HepG2 (cell line): ENCODE results near the gene DCTN4.

Experiments used
- CEBPB ChIP-seq: IDR thresholded peaks from 2 replicates; pipeline ENCODE4 v1.6.1; 2011; ENCODE audit warnings: low read depth, low read length, improper control_type of control experiment, borderline replicate concordance
- ETV5 ChIP-seq: IDR thresholded peaks from 2 replicates; pipeline ENCODE4 v1.6.1; 2018; ENCODE audit warnings: missing biosample characterization, missing genetic modification reagents, inconsistent platforms, borderline replicate concordance
- HDAC2 ChIP-seq: sonication (generic); formaldehyde crosslinking; IDR thresholded peaks from 2 replicates; pipeline ENCODE4 v1.4.0; 2020; ENCODE audit warnings: missing genetic modification reagents
- HDAC6 ChIP-seq: fragments of 200-600 bp; sonication (generic); IDR thresholded peaks from 2 replicates; pipeline ENCODE4 v1.7.0; 2017; ENCODE audit warnings: mild to moderate bottlenecking, antibody characterized with exemption, low read length, low read depth
- HMG20B ChIP-seq: conservative IDR thresholded peaks from 2 replicates; pipeline ENCODE4 v1.6.1; 2016; ENCODE audit warnings: missing genetic modification reagents, missing compliant biosample characterization
- MXI1 ChIP-seq: IDR thresholded peaks from 3 replicates; pipeline ENCODE4 v1.6.1; 2012; ENCODE audit warnings: low read depth, low read length, inconsistent platforms, borderline replicate concordance
- POLR2A ChIP-seq, 2 experiments: IDR thresholded peaks; 2 replicates each; pipeline ENCODE4 v1.6.1; 2011; ENCODE audit warnings: low read depth in 2 of 2, low read length in 2 of 2, mild to moderate bottlenecking in 1 of 2, moderate library complexity in 1 of 2; ENCODE audit not compliant: insufficient read depth in 1 of 2
- RXRA ChIP-seq: sonication (generic); formaldehyde crosslinking; IDR thresholded peaks from 2 replicates; pipeline ENCODE4 v1.5.1; 2020; ENCODE audit warnings: missing genetic modification reagents
- ZMYM4 ChIP-seq: sonication (generic); formaldehyde crosslinking; IDR thresholded peaks from 2 replicates; pipeline ENCODE4 v1.8.1; 2023; ENCODE audit warnings: mild to moderate bottlenecking, missing genetic modification reagents
- TF ChIP-seq, protein P1 (sequence below): sonication (generic); formaldehyde crosslinking; IDR thresholded peaks from 2 replicates; pipeline ENCODE4 v1.5.0; 2020; ENCODE audit warnings: mild to moderate bottlenecking, missing genetic modification reagents, moderate library complexity
- TF ChIP-seq, protein P2 (sequence below): IDR thresholded peaks from 2 replicates; pipeline ENCODE4 v1.6.1; 2016

DNA sequence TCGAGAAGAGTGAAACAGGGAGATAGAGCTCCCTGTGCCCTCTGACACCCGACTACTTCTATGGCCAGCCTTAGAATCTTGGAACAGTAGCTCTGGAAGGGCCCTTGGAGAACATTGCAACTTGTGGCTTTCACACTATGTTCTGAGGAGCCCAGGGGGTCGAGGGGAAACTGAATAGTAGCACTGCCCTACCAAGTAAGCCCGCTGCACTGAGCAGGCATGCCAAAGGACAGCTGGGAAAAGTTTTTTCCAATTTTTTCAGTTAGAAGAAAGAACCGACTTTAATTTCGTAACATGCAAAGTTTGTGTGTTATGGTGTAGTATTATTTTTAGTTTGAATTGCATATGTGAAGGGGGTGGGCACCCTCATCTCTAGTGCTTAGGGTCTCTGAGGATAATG, 30.6 kb upstream of the DCTN4 start:
- TF ChIP-seq, protein P1, sequence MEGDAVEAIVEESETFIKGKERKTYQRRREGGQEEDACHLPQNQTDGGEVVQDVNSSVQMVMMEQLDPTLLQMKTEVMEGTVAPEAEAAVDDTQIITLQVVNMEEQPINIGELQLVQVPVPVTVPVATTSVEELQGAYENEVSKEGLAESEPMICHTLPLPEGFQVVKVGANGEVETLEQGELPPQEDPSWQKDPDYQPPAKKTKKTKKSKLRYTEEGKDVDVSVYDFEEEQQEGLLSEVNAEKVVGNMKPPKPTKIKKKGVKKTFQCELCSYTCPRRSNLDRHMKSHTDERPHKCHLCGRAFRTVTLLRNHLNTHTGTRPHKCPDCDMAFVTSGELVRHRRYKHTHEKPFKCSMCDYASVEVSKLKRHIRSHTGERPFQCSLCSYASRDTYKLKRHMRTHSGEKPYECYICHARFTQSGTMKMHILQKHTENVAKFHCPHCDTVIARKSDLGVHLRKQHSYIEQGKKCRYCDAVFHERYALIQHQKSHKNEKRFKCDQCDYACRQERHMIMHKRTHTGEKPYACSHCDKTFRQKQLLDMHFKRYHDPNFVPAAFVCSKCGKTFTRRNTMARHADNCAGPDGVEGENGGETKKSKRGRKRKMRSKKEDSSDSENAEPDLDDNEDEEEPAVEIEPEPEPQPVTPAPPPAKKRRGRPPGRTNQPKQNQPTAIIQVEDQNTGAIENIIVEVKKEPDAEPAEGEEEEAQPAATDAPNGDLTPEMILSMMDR (CRISPR knock-in tag): no peak
- no peak for TF ChIP-seq CEBPB
- no peak for TF ChIP-seq POLR2A (IDR thresholded peaks at IDR 0.05; ENCODE audit: insufficient read depth in 1 of 2, low read depth in 2 of 2, low read length in 2 of 2)
- no peak for TF ChIP-seq HDAC2 (CRISPR knock-in tag)
- TF ChIP-seq RXRA (CRISPR knock-in tag): no peak
- TF ChIP-seq ZMYM4 (CRISPR knock-in tag): no peak
- no peak for TF ChIP-seq ETV5 (CRISPR knock-in tag)
- no peak for TF ChIP-seq MXI1
- TF ChIP-seq, protein P2, sequence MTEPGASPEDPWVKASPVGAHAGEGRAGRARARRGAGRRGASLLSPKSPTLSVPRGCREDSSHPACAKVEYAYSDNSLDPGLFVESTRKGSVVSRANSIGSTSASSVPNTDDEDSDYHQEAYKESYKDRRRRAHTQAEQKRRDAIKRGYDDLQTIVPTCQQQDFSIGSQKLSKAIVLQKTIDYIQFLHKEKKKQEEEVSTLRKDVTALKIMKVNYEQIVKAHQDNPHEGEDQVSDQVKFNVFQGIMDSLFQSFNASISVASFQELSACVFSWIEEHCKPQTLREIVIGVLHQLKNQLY (CRISPR knock-in tag): no peak
- no peak for TF ChIP-seq HDAC6
- no peak for TF ChIP-seq HMG20B
